WTC11 (cell line): ENCODE measurements around the gene GIGYF1. TPM values are rescaled to one million over a fixed set of nuclear protein-coding genes. Genes with fewer than 3 reads are reported as not detected.

Experiments
- ATAC-seq: fragments of 200-7000 bp; cut with Tn5 transposase; 2 replicates; pipeline ENCODE4 v1.10.0; 2021; ENCODE audit warnings: mild to moderate bottlenecking, moderate library complexity
- CTCF ChIA-PET: fragments of 300-600 bp; sonication (Branson Sonifier 250); formaldehyde crosslinking; loops from one replicate; lab custom pipeline; 2021; ENCODE audit warnings: antibody characterized with exemption; lab: Charles Lee
- POLR2A ChIA-PET: fragments of 350-600 bp; sonication (Branson Sonifier 250); formaldehyde crosslinking; loops from one replicate; lab custom pipeline; 2021; ENCODE audit warnings: antibody characterized with exemption; lab: Charles Lee
- DNase-seq: peaks from one replicate; pipeline ENCODE4 v3.0.0; 2021; ENCODE audit warnings: low spot score
- H3K27ac Mint-ChIP-seq: 2 replicates; pipeline ENCODE4 v1.8.0; 2021; ENCODE audit warnings: mixed read lengths
- H3K27me3 Mint-ChIP-seq: 2 replicates; pipeline ENCODE4 v1.8.0; 2021; ENCODE audit warnings: low read depth, mild to moderate bottlenecking, moderate library complexity, mixed read lengths
- H3K36me3 Mint-ChIP-seq: 2 replicates; pipeline ENCODE4 v1.8.0; 2021; ENCODE audit warnings: mixed read lengths
- H3K4me1 Mint-ChIP-seq: 2 replicates; pipeline ENCODE4 v1.8.0; 2022; ENCODE audit warnings: mixed read lengths
- H3K4me3 Mint-ChIP-seq: 2 replicates; pipeline ENCODE4 v1.8.0; 2021; ENCODE audit warnings: mild to moderate bottlenecking, moderate library complexity, mixed read lengths
- H3K9me3 Mint-ChIP-seq: 2 replicates; pipeline ENCODE4 v1.8.0; 2021; ENCODE audit warnings: mixed read lengths
- ARID4B ChIP-seq: sonication (generic); formaldehyde crosslinking; IDR thresholded peaks from 2 replicates; pipeline ENCODE4 v1.8.0; 2023; ENCODE audit warnings: missing genetic modification reagents, mild to moderate bottlenecking, borderline replicate concordance
- CREB1 ChIP-seq: sonication (generic); formaldehyde crosslinking; IDR thresholded peaks from 2 replicates; pipeline ENCODE4 v1.8.0; 2023; ENCODE audit warnings: mild to moderate bottlenecking, missing genetic modification reagents
- E2F4 ChIP-seq: sonication (generic); formaldehyde crosslinking; IDR thresholded peaks from 2 replicates; pipeline ENCODE4 v1.8.1; 2022; ENCODE audit warnings: low read depth, mild to moderate bottlenecking, moderate library complexity, missing genetic modification reagents, borderline replicate concordance
- E2F5 ChIP-seq: sonication (generic); formaldehyde crosslinking; IDR thresholded peaks from 2 replicates; pipeline ENCODE4 v1.8.1; 2022; ENCODE audit warnings: mild to moderate bottlenecking, moderate library complexity, missing genetic modification reagents
- FOXK1 ChIP-seq: sonication (generic); formaldehyde crosslinking; IDR thresholded peaks from 2 replicates; pipeline ENCODE4 v1.8.0; 2022; ENCODE audit warnings: mild to moderate bottlenecking, moderate library complexity, missing genetic modification reagents
- FOXP4 ChIP-seq: sonication (generic); formaldehyde crosslinking; IDR thresholded peaks from 2 replicates; pipeline ENCODE4 v1.8.0; 2022; ENCODE audit warnings: mild to moderate bottlenecking, missing genetic modification reagents
- GRHL2 ChIP-seq: fragments of 250-450 bp; sonication (Bioruptor Pico); IDR thresholded peaks from 2 replicates; pipeline ENCODE4 v1.8.0; 2022; ENCODE audit warnings: mild to moderate bottlenecking, moderate library complexity; ENCODE audit not compliant: insufficient replicate concordance, severe bottlenecking
- HMGXB4 ChIP-seq: sonication (generic); formaldehyde crosslinking; IDR thresholded peaks from 2 replicates; pipeline ENCODE4 v1.8.1; 2023; ENCODE audit warnings: mild to moderate bottlenecking, moderate library complexity, missing genetic modification reagents
- KAT7 ChIP-seq: sonication (generic); formaldehyde crosslinking; IDR thresholded peaks from 2 replicates; pipeline ENCODE4 v1.8.1; 2023; ENCODE audit warnings: missing genetic modification reagents, mild to moderate bottlenecking, borderline replicate concordance
- NFYB ChIP-seq: sonication (generic); formaldehyde crosslinking; conservative IDR thresholded peaks from 2 replicates; pipeline ENCODE4 v1.8.0; 2022; ENCODE audit warnings: low read depth, missing genetic modification reagents
- OVOL2 ChIP-seq: fragments of 250-450 bp; sonication (Bioruptor Pico); IDR thresholded peaks from 2 replicates; pipeline ENCODE4 v1.9.0; 2021; ENCODE audit warnings: mild to moderate bottlenecking, borderline replicate concordance
- SP1 ChIP-seq: sonication (generic); formaldehyde crosslinking; conservative IDR thresholded peaks from 2 replicates; pipeline ENCODE4 v1.8.1; 2022; ENCODE audit warnings: missing genetic modification reagents
- ZNF121 ChIP-seq: sonication (generic); formaldehyde crosslinking; IDR thresholded peaks from 2 replicates; pipeline ENCODE4 v1.8.0; 2023; ENCODE audit warnings: missing genetic modification reagents
- ZNF396 ChIP-seq: fragments of 250-450 bp; sonication (Bioruptor Pico); IDR thresholded peaks from 2 replicates; pipeline ENCODE4 v1.8.0; 2021; ENCODE audit warnings: mild to moderate bottlenecking, moderate library complexity, borderline replicate concordance
- ZNF423 ChIP-seq: fragments of 250-450 bp; sonication (Bioruptor Pico); IDR thresholded peaks from 2 replicates; pipeline ENCODE4 v2.1.2; 2022; ENCODE audit warnings: mild to moderate bottlenecking, moderate library complexity
- ZNF671 ChIP-seq: fragments of 250-450 bp; sonication (Bioruptor Pico); IDR thresholded peaks from 2 replicates; pipeline ENCODE4 v1.8.0; 2021; ENCODE audit warnings: mild to moderate bottlenecking
- total RNA-seq: library from RNA; stranded (reverse); gene quantifications from 3 replicates; pipeline ENCODE4 v1.2.3, GENCODE V29; 2021

GIGYF1 gene
- total RNA-seq, 1 experiment from 2014 or later, result 130 TPM

- TF ChIP-seq ARID4B (CRISPR knock-in tag) (no peak), ZNF396 (CRISPR knock-in tag) (no peak), ZNF423 (CRISPR knock-in tag) (no peak), FOXP4 (CRISPR knock-in tag) (no peak), OVOL2 (CRISPR knock-in tag) (no peak), GRHL2 (no peak), HMGXB4 (CRISPR knock-in tag) (no peak), SP1 (CRISPR knock-in tag) (no peak), ZNF121 (CRISPR knock-in tag) (no peak), ZNF671 (CRISPR knock-in tag) (no peak), E2F4 (no peak), E2F5 (CRISPR knock-in tag) (no peak), CREB1 (CRISPR knock-in tag) (no peak)
Observed at GRCh38 chr7:100640517-100641440, 53.3 kb downstream of the GIGYF1 start (continued).

GRCh38 chr7:100639995-100640516 lies 54.0 kb downstream of the GIGYF1 start:
- Mint-ChIP-seq H3K4me1 (peaks cover 11% of the 10 kb centered on the region), H3K4me3 (no peak overlapping the region), H3K27me3 (peaks cover 8% of the 10 kb centered on the region), H3K9me3 (no peaks in the 10 kb centered on the region), H3K36me3 (no peaks in the 10 kb centered on the region), H3K27ac (no peak overlapping the region)
- ChIA-PET POLR2A (no interaction called here), CTCF (interaction anchor here (0.6 to 1.6 kb wide), 6 partner anchors 11 to 184 kb away, joined by 3 to 8 read pairs (median 4); partner anchors contain the start of gene MOSPD3)
- DNase-seq (no peak), ATAC-seq (no peak)
- no peak for TF ChIP-seq NFYB (CRISPR knock-in tag)
- no peak for TF ChIP-seq CREB1 (CRISPR knock-in tag)
- no peak for TF ChIP-seq KAT7 (CRISPR knock-in tag)
- no peak for TF ChIP-seq E2F4
- no peak for TF ChIP-seq HMGXB4 (CRISPR knock-in tag)
- no peak for TF ChIP-seq FOXK1 (CRISPR knock-in tag)
